ENCODE measurements around the gene NCOA3.
A peak's percentile ranks its signal among the peaks of the same experiment; 100 is the strongest.
"Not testable (repeated sequence)": the region's sequence is repeated elsewhere in the genome, so short reads cannot be mapped to it uniquely, and the experiment has no call there.

Gene NCOA3

DNA sequence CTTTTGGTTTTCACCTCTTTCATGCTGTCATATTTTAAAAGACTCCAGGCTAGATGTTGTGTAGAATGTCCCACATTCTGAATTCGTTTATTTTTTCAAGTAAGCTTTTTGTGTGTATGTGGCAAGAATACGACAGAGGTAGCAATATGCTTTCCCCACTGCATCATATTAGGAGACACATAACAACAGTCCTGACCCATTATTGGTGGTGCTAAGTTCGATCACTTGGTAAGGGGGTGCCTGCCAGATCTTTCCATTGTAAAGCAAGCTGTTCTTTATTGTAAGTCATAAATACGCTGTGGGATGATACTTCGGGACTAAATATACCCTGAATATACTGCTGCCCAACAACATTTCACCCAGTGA is 588 bp upstream of the NCOA3 start:
- DNase-seq (ENCODE audit: low spot score), result no peak

DNA sequence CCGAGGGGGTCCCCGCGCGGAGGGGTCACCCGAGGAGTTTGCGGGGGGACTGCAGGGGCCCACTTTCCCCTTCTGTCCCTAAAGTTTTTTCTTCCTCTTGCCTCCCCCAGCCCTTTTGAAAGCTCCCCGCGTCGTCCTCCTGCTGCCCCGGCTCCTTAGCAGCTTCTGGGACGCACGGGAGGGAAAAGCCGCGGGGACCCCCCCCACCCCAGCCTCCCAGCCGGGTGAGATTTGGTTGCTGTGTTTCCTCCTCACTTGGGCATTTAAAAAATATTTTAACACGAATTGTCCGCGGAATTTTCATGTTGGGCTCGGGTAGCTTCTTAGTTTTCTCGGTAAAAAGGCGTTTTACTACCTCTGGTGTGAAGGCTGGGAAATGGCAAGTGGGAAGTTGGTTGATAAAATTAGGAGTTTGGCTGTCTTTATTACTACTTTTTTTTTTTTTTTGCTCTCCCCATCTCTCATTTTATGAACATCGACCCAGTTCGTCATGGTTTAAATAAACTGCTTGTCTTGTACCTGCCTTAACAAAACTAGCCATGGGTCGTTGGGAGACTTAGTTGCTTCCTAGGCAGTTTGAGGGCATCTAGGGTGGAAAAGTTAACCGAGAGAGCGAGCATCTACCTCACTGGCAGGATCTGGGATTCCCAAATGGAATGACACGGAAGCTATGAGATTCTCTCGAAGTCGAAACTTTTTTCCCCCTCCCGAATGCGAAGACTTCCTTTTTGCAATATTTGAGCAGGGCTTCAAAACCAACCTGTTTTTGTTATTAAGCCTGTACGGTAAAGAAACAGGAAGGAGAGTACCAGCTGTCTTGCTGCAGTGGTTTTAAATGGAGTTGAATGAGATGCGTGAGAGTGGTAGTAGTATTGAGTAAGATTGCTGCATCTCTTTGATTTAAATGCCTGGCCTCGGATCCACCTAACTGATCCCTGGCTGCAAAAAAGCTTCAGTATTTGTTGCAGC is 868 bp downstream of the NCOA3 start:
- no peak for DNase-seq (ENCODE audit: low spot score)

DNA sequence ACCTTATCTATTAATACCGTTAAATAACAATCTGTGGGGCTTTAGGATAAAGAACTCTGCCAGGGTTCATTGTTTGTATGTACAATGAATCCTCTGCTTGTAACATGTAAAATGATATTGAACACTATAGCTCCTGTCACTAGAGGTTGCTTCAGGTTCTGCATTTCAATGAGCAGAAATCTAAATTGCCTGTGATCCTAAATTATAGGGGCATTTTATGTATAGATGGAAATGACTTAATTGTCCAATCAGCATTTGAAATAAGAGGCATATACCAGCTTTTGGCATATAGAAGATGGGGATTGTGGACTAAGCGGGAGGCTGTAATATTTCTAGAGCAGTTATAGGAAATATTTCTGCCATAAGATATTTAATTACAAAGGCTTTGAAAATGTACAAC is 2.0 kb downstream of the NCOA3 start:
- no peak for DNase-seq (ENCODE audit: low spot score)

DNA sequence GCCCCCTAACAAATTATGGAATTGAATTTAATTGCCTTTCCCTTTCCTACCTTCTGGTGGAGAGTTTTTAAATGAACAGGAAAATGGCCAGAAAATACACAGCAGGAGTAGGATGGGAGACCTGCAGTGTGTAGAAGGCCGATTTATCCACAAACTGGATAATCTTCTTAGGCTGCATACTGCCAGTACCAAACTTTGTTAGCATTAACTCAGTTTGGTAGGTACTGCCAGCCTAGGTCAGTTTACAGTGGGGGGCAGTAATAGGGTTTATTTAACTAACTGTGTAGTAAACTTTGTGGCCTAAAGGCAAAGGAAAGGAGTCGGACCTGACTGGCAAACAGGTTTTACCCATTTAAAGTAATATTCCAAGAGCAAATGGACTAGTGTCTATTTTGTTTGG is 4.6 kb downstream of the NCOA3 start:
- DNase-seq (ENCODE audit: low spot score), result no peak

DNA sequence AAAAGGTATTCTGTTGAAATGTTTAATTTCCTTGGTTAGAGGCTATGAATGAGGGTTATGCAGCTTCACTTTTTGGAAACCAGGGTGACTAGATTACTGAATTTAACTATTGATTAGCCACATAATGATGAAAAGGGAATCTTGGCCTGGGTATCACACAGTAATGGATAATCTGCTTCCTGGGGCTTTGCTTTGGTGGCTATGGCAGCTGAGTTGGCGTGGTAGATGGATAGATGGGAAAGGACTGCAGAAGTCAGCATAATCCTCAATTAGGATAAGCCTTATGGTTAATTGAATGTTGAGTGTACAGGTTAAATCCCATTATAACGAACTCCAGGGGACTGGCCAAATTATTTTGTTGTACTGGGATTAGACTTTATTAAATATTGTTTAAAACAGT is 5.2 kb downstream of the NCOA3 start:
- no peak for DNase-seq (ENCODE audit: low spot score)

DNA sequence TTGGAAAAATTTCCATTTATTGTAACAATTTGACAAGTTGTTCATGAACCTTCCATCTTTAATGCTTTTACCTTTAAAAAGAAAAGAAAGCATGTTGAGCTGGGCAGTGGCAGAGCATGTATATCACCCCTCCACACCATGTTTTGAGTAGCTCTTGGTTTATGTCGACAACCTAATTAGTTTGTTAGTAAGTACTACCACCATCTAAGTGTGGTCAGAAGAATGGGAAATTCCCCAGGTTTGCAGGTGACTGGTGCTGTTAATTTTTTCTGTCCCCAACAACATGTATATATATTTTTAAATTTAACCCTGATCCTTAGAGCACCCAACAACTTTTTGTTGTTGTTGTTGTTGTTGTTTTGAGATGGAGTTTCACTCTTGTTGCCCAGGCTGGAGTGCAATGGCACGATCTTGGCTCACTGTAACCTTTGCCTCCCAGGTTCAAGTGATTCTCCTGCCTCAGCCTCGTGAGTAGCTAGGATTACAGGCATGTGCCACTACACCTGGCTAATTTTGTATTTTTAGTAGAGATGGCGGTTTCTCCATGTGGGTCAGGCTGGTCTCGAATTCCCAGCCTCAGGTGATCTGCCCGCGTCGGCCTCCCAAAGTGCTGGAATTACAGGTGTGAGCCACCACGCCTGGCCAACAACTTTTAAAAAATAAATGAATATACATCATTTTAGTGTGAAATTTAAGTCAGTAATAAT is 5.7 kb downstream of the NCOA3 start:
- DNase-seq (ENCODE audit: low spot score), result not testable (repeated sequence)

DNA sequence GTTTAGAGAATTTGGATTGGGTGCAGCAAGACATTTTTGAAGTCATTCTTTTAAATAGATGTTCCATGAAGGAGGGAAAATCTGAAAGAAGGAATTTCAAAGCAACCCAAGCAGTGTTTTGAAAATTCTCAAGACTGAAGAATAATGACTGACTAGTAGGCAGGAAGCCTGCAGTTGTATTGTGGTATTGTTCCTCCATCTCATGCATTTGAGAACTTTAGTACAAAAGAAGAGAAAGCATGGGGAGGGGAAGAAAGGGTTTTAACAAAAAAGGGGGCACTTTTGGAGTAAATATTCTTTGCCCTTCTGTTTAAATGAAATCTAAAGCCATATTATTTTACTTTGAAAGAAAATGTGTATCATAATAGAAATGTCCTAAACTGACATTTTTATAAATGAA is 6.6 kb downstream of the NCOA3 start:
- no peak for DNase-seq (ENCODE audit: low spot score)

DNA sequence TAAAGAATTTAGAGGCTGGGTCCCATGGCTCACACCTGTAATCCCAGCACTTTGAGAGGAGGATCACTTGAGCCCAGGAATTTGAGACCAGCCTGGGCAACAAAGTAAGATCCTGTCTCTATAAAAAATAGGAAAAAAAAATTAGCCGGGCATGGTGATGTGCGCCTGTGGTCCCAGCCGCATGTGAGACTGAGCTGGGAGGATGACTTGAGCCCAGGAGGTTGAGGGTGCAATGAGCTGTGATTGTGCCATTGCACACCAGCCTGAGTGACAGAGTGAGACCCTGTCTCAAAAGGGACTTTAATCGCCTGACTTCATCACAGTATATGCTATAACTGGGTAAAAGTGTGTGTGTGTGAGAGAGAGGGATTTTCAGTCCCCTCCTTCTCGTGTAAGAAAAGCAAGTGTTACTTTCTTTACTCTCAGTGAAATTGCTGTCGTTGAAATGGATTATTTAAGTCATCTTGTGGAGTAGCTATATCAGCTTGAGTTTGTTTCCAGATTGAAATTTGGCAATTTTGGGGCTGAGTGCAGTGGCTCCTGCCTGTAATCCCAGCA is 7.5 kb downstream of the NCOA3 start:
- no peak for DNase-seq (ENCODE audit: low spot score)

GRCh38 chr20:47509685-47510084 is 8.0 kb downstream of the NCOA3 start:
- no peak for DNase-seq (ENCODE audit: low spot score)

GRCh38 chr20:47515843-47516242 is 14.2 kb downstream of the NCOA3 start:
- DNase-seq (ENCODE audit: low spot score), result no peak

GRCh38 chr20:47521059-47521808 is 19.5 kb downstream of the NCOA3 start:
- peak; percentile 64 for DNase-seq (ENCODE audit: low spot score)

GRCh38 chr20:47524015-47524784 is 22.5 kb downstream of the NCOA3 start:
- no peak for DNase-seq (ENCODE audit: low spot score)

DNA sequence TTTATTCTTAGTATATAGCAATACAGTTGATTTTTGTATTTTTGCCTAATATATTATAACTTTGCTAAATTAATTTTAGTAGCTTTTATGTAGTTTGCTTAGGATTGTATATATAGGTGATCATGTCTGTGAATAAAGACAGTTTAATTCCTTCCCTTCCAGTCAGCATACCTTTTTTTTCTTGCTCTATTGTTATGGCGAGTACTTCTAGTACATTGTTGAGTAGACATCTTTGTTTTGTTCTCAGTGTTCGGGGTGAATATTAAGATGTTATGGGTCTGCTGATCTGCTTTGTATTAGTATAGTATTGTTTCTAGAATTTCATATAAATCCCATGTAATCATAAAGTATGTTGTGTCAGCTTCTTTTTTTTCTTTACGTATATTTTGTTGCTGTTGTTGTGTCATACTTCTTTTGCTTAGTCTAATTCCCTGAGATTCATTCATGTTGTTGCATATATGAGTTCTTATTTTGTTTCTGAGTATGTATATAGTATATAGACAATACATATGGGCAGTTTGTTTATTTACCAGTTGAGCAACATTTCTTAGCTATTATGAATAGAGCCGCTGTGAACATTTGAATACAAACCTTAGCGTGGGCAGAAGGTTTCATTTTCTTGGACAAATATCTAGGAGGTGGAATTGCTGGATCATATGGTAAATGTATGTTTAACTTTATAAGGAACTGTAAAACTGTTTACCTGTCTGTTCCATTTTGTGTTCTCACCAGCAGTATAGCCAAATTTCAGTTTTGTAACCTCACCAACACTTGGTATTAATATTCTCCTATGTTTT is 25.5 kb downstream of the NCOA3 start:
- no peak for DNase-seq (ENCODE audit: low spot score)

GRCh38 chr20:47529840-47530239 is 28.2 kb downstream of the NCOA3 start:
- no peak for DNase-seq (ENCODE audit: low spot score)

DNA sequence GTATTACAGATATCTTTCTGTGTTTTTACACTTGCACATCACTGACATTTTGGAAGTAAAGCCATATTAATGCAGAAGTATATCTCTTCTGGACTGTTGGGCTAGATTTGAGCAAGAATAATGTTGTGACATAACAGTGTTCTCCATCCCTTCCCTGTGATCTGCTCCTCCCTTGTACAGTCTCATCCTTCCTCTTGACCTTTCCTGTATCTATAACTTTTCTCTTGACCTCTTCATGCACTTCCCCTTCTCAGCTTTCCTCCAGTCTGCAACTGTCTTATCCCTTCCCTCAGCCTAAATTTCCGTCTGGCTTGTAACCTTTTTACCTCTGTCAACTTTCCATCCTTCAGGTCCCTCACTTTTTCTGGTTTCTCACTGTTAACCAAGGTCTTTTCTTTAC is 29.8 kb downstream of the NCOA3 start:
- DNase-seq (ENCODE audit: low spot score), result no peak

GRCh38 chr20:47532002-47532401 is 30.3 kb downstream of the NCOA3 start:
- no peak for DNase-seq (ENCODE audit: low spot score)

DNA sequence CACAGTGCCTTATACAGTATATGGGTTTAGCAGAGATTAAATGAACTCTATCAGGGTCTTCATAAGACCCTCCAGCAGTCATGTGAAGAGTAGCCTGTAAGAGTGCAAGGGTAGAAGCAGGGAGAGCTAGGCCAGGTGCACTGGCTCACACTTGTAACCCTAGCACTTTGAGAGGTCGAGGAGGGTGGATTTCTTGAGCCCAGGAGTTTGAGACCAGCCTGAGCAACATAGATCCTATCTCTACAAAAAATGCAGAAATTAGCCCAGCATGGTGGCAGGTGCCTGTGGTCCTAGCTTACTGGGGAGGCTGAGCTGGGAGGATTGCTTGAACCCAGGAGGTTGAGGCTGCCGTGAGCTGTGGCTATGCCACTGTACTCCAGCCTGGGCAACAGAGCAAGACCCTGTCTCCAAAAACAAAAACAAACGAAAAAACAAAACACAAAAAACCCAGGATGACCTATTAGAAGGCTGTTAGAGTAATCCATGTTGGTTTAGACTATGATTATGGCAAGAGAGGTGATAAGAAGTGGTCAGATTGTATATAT is 31.9 kb downstream of the NCOA3 start:
- no peak for DNase-seq (ENCODE audit: low spot score)

DNA sequence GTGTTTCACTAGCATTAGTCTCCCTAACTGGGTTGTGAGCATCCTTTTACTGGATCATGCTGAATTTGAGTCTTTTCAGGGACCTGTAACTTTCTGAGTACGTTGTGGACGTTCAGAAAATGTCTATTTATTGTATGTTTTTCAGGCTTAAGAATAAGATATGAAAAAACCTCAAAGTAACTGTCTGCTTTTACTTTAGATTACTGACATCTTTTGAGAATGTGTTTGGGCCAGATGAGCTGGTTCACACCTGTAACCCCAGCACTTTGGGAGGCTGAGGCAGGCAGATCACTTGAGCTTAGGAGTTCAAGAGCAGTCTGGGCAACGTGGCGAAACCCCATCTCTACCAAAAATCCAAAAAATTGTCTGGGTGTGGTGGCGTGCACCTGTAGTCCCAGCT is 32.7 kb downstream of the NCOA3 start:
- DNase-seq (ENCODE audit: low spot score), result no peak

GRCh38 chr20:47535088-47535487 is 33.4 kb downstream of the NCOA3 start:
- DNase-seq (ENCODE audit: low spot score), result peak; percentile 59

- no peak for DNase-seq (ENCODE audit: low spot score)
Observed at GRCh38 chr20:47535994-47536393, 34.3 kb downstream of the NCOA3 start.

Data from ecto neural progenitor cell (in vitro differentiated cells).